Activated CD4-positive, alpha-beta memory T cell treated with anti-CD3 and anti-CD28 coated beads, Interleukin-2, amount 10 ng/mL, durations not matched to agents 7 days and 5 days (primary cell): Measurements from ENCODE around the gene SH2B3. TPM values are rescaled to one million over a fixed set of nuclear protein-coding genes. Genes with fewer than 3 reads are reported as not detected.

ENCODE experiments used
- CTCF ChIA-PET: fragments of 350-600 bp; sonication (Branson Sonifier 250); formaldehyde crosslinking; loops from one replicate; lab custom pipeline; 2021; ENCODE audit warnings: antibody characterized with exemption, inconsistent platforms; lab: Charles Lee
- POLR2A ChIA-PET: fragments of 350-600 bp; sonication (Branson Sonifier 250); formaldehyde crosslinking; loops from one replicate; lab custom pipeline; 2021; ENCODE audit warnings: antibody characterized with exemption; lab: Charles Lee
- DNase-seq: peaks from one replicate; pipeline ENCODE4 v3.0.0-alpha.2; 2020
- H3K27ac Mint-ChIP-seq: one replicate; pipeline ENCODE4 v1.8.0; 2021; ENCODE audit warnings: mild to moderate bottlenecking, mixed read lengths
- H3K27me3 Mint-ChIP-seq: one replicate; pipeline ENCODE4 v1.8.0; 2021; ENCODE audit warnings: mixed read lengths
- H3K36me3 Mint-ChIP-seq: one replicate; pipeline ENCODE4 v1.8.0; 2021; ENCODE audit warnings: low read depth, mixed read lengths
- H3K4me1 Mint-ChIP-seq: one replicate; pipeline ENCODE4 v1.8.0; 2021; ENCODE audit warnings: mixed read lengths
- H3K4me3 Mint-ChIP-seq: one replicate; pipeline ENCODE4 v1.8.0; 2021; ENCODE audit warnings: mild to moderate bottlenecking, mixed read lengths
- H3K9me3 Mint-ChIP-seq: one replicate; pipeline ENCODE4 v1.8.0; 2021; ENCODE audit warnings: mixed read lengths
- total RNA-seq, 2 experiments: library from RNA; stranded (reverse); gene quantifications; one replicate each; pipeline ENCODE4 v1.2.3, GENCODE V29; 2021

Gene SH2B3
- total RNA-seq, 2 experiments from 2014 or later = 18.8 to 20.2 TPM

GRCh38 chr12:111435661-111436201 is 30.0 kb downstream of the SH2B3 start:
- Mint-ChIP-seq H3K4me1 (peaks cover 86% of the 10 kb centered on the region), H3K27me3 (peaks cover 2% of the 10 kb centered on the region), H3K36me3 (peaks cover 35% of the 10 kb centered on the region), H3K9me3 (no peaks in the 10 kb centered on the region), H3K4me3 (peak overlapping the region; percentile 27), H3K27ac (peak overlapping the region; percentile 97)
- ChIA-PET CTCF (interaction anchor here (1.1 to 3.9 kb wide), 7 partner anchors 9 to 39 kb away, joined by 3 to 42 read pairs (median 20); no protein-coding TSS in a partner anchor), POLR2A (interaction anchor here (0.6 to 13.5 kb wide), 8 partner anchors 6 to 40 kb away, joined by 3 to 252 read pairs (median 8); partner anchors contain the start of gene SH2B3)
- DNase-seq = no peak

GRCh38 chr12:111436266-111436665 is 30.5 kb downstream of the SH2B3 start:
- peaks cover 2% of the 10 kb centered on the region for H3K27me3 Mint-ChIP-seq
- no peak for DNase-seq
- peaks cover 85% of the 10 kb centered on the region for H3K4me1 Mint-ChIP-seq
- no peak overlapping the region for H3K27ac Mint-ChIP-seq
- peak overlapping the region; percentile 21 for H3K4me3 Mint-ChIP-seq
- CTCF ChIA-PET = interaction anchor here (2.1 to 3.9 kb wide), 5 partner anchors 8 to 40 kb away, joined by 20 to 42 read pairs (median 28); no protein-coding TSS in a partner anchor
- POLR2A ChIA-PET = interaction anchor here (0.6 to 13.5 kb wide), 4 partner anchors 6 to 40 kb away, joined by 3 to 252 read pairs (median 120); partner anchors contain the start of gene SH2B3
- peaks cover 35% of the 10 kb centered on the region for H3K36me3 Mint-ChIP-seq
- H3K9me3 Mint-ChIP-seq = no peaks in the 10 kb centered on the region

- H3K4me3 Mint-ChIP-seq = no peak overlapping the region
- CTCF ChIA-PET = interaction anchor here (1.1 kb wide), 1 partner anchor 40 kb away, joined by 3 read pairs; no protein-coding TSS in a partner anchor
- no peaks in the 10 kb centered on the region for H3K9me3 Mint-ChIP-seq
- peaks cover 33% of the 10 kb centered on the region for H3K36me3 Mint-ChIP-seq
- no peak for DNase-seq
- peaks cover 83% of the 10 kb centered on the region for H3K4me1 Mint-ChIP-seq
- no peak overlapping the region for H3K27ac Mint-ChIP-seq
- POLR2A ChIA-PET = interaction anchor here (0.6 to 10.9 kb wide), 2 partner anchors 7 to 8 kb away, joined by 3 to 252 read pairs; no protein-coding TSS in a partner anchor
- H3K27me3 Mint-ChIP-seq = peaks cover 2% of the 10 kb centered on the region
Observed at GRCh38 chr12:111436811-111437210, 31.1 kb downstream of the SH2B3 start.

- Mint-ChIP-seq H3K4me3 (no peak overlapping the region), H3K36me3 (peaks cover 33% of the 10 kb centered on the region), H3K27ac (no peak overlapping the region), H3K9me3 (no peaks in the 10 kb centered on the region), H3K27me3 (peaks cover 2% of the 10 kb centered on the region), H3K4me1 (peaks cover 82% of the 10 kb centered on the region)
- CTCF ChIA-PET = interaction anchor here (1.1 to 1.7 kb wide), 2 partner anchors 14 to 41 kb away, joined by 3 to 4 read pairs; no protein-coding TSS in a partner anchor
- POLR2A ChIA-PET = interaction anchor here (0.8 to 10.9 kb wide), 4 partner anchors 8 to 38 kb away, joined by 3 to 252 read pairs (median 4); no protein-coding TSS in a partner anchor
- DNase-seq = no peak
Observed at GRCh38 chr12:111437816-111438454, 32.2 kb downstream of the SH2B3 start.

GRCh38 chr12:111438481-111438880 is 32.8 kb downstream of the SH2B3 start:
- peaks cover 82% of the 10 kb centered on the region for H3K4me1 Mint-ChIP-seq
- peaks cover 34% of the 10 kb centered on the region for H3K36me3 Mint-ChIP-seq
- no peaks in the 10 kb centered on the region for H3K9me3 Mint-ChIP-seq
- ChIA-PET CTCF (interaction anchor here (1.7 kb wide), 1 partner anchor 13 kb away, joined by 4 read pairs; no protein-coding TSS in a partner anchor), POLR2A (interaction anchor here (0.8 to 10.9 kb wide), 4 partner anchors 8 to 38 kb away, joined by 3 to 252 read pairs (median 4); no protein-coding TSS in a partner anchor)
- H3K27ac Mint-ChIP-seq = no peak overlapping the region
- no peak for DNase-seq
- H3K4me3 Mint-ChIP-seq = no peak overlapping the region
- peaks cover 3% of the 10 kb centered on the region for H3K27me3 Mint-ChIP-seq

- POLR2A ChIA-PET = interaction anchor here (1.0 to 10.9 kb wide), 2 partner anchors 10 to 36 kb away, joined by 3 to 252 read pairs; no protein-coding TSS in a partner anchor
Observed at GRCh38 chr12:111439657-111440151, 34.0 kb downstream of the SH2B3 start.

GRCh38 chr12:111440152-111440551 is 34.4 kb downstream of the SH2B3 start:
- Mint-ChIP-seq H3K27me3 (peaks cover 3% of the 10 kb centered on the region), H3K4me1 (peaks cover 82% of the 10 kb centered on the region), H3K9me3 (no peaks in the 10 kb centered on the region), H3K36me3 (peaks cover 41% of the 10 kb centered on the region), H3K27ac (no peak overlapping the region), H3K4me3 (no peak overlapping the region)
- ChIA-PET POLR2A (interaction anchor here (1.0 to 10.9 kb wide), 2 partner anchors 10 to 37 kb away, joined by 3 to 252 read pairs; no protein-coding TSS in a partner anchor), CTCF (interaction anchor here (0.9 to 1.4 kb wide), 2 partner anchors 12 to 36 kb away, joined by 3 to 5 read pairs; no protein-coding TSS in a partner anchor)
- DNase-seq = no peak

More at GRCh38 chr12:111439657-111440151, 34.0 kb downstream of the SH2B3 start:
- DNase-seq = no peak
- Mint-ChIP-seq H3K4me3 (no peak overlapping the region), H3K27ac (no peak overlapping the region), H3K9me3 (no peaks in the 10 kb centered on the region), H3K27me3 (peaks cover 3% of the 10 kb centered on the region), H3K36me3 (peaks cover 37% of the 10 kb centered on the region), H3K4me1 (peaks cover 82% of the 10 kb centered on the region)
- CTCF ChIA-PET = interaction anchor here (0.9 to 1.4 kb wide), 2 partner anchors 12 to 35 kb away, joined by 3 to 5 read pairs; no protein-coding TSS in a partner anchor

- Mint-ChIP-seq H3K27me3 (peaks cover 3% of the 10 kb centered on the region), H3K36me3 (peaks cover 41% of the 10 kb centered on the region), H3K4me1 (peaks cover 82% of the 10 kb centered on the region), H3K4me3 (no peak overlapping the region), H3K27ac (no peak overlapping the region), H3K9me3 (no peaks in the 10 kb centered on the region)
- POLR2A ChIA-PET = interaction anchor here (1.4 to 10.9 kb wide), 2 partner anchors 11 to 36 kb away, joined by 3 to 252 read pairs; no protein-coding TSS in a partner anchor
- CTCF ChIA-PET = no interaction called here
- no peak for DNase-seq
Observed at GRCh38 chr12:111440631-111441030, 34.9 kb downstream of the SH2B3 start.

- Mint-ChIP-seq H3K36me3 (peaks cover 46% of the 10 kb centered on the region), H3K9me3 (no peaks in the 10 kb centered on the region), H3K27ac (no peak overlapping the region), H3K4me1 (peaks cover 82% of the 10 kb centered on the region), H3K4me3 (no peak overlapping the region), H3K27me3 (peaks cover 3% of the 10 kb centered on the region)
- ChIA-PET POLR2A (interaction anchor here (1.4 to 10.9 kb wide), 2 partner anchors 11 to 37 kb away, joined by 3 to 252 read pairs; no protein-coding TSS in a partner anchor), CTCF (interaction anchor here (0.6 to 4.6 kb wide), 3 partner anchors 11 to 232 kb away, joined by 3 to 51 read pairs (median 20); no protein-coding TSS in a partner anchor)
- DNase-seq = no peak
Observed at GRCh38 chr12:111441107-111441928, 35.6 kb downstream of the SH2B3 start.

GRCh38 chr12:111442301-111443045 is 36.8 kb downstream of the SH2B3 start:
- POLR2A ChIA-PET = interaction anchor here (10.7 to 10.9 kb wide), 2 partner anchors 12 to 37 kb away, joined by 252 to 257 read pairs; partner anchors contain the start of gene SH2B3
- H3K9me3 Mint-ChIP-seq = no peaks in the 10 kb centered on the region
- no peak overlapping the region for H3K4me3 Mint-ChIP-seq
- DNase-seq = no peak
- peaks cover 56% of the 10 kb centered on the region for H3K36me3 Mint-ChIP-seq
- no peak overlapping the region for H3K27ac Mint-ChIP-seq
- CTCF ChIA-PET = interaction anchor here (0.6 to 4.6 kb wide), 4 partner anchors 9 to 218 kb away, joined by 3 to 51 read pairs (median 12); no protein-coding TSS in a partner anchor
- peaks cover 75% of the 10 kb centered on the region for H3K4me1 Mint-ChIP-seq
- peaks cover 3% of the 10 kb centered on the region for H3K27me3 Mint-ChIP-seq

- Mint-ChIP-seq H3K4me3 (no peak overlapping the region), H3K4me1 (peaks cover 69% of the 10 kb centered on the region), H3K27me3 (peaks cover 3% of the 10 kb centered on the region), H3K27ac (peak overlapping the region; percentile 52), H3K9me3 (no peaks in the 10 kb centered on the region), H3K36me3 (peaks cover 61% of the 10 kb centered on the region)
- POLR2A ChIA-PET = interaction anchor here (10.7 to 10.9 kb wide), 2 partner anchors 13 to 37 kb away, joined by 252 to 257 read pairs; partner anchors contain the start of gene SH2B3
- CTCF ChIA-PET = interaction anchor here (0.6 to 4.6 kb wide), 9 partner anchors 8 to 218 kb away, joined by 3 to 56 read pairs (median 20); no protein-coding TSS in a partner anchor
- DNase-seq = no peak
Observed at GRCh38 chr12:111443086-111443485, 37.4 kb downstream of the SH2B3 start.
